ENCODE data around the gene YKT6.
A peak's percentile ranks its signal among the peaks of the same experiment; 100 is the strongest.

YKT6 gene

DNA sequence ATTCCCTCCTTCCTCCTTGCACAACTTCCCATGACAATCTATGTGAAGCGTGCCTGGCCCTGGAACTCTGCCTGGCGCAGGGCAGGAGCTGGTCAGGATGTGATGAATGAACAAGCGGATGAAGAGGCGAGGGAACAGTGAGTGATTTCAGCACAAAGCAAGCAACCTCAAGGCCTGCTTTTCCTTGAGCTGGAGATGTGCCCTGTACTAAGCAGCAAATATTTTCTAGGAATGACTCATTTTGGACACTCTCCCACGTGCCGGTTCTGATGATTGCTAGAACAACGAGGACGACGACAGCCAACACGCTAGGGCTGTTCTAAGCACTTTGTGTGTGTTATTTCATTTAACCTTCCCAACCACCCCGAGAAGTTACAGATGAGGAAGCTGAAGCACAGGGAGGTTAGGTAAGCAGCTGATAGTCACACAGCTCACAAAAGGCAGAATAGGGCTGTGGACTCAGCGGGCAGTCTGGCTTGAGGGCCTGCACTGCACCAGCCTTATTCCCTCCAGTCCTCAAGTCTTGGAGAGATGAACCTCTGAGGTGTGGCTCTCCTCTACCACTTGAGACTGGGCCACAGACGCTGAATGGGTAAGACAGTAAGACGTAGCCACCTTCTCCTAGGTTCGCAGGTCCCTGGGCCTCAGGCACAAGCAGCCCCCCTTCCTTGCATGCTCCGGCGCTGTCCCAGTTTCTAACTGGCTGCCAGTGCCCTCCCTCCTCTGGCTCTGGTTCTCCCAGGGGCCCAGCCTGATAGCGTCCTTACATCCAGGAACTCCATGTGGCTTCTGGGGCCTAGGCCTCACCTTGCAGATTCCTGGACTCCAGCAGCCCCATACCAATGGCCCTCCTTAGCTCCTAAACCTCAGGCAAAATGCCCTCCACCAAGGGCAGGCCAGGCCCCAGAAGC lies 59.0 kb downstream of the YKT6 start:
- no peak for DNase-seq (ENCODE audit: low spot score)

DNA sequence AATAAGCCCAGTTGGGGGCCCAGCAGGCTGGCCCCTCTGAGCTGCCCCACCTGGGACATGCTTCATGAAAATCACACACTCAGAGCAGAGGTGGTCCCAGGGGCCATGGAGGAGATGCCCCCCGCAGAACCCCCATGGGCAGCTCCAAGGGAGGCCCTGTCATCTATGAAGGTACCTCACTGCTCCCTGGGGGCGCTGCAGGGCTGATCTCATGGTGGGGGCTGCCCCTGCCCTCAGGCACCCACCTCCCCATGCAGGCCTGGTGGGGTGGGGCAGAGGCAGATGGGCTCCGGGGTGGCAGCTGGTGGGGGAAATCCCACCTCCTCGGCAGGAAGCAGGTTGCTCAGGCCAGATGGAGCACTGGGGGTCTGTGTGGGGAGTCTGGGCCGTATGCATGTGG lies 60.5 kb downstream of the YKT6 start:
- DNase-seq (ENCODE audit: low spot score), result peak; percentile 72

DNA sequence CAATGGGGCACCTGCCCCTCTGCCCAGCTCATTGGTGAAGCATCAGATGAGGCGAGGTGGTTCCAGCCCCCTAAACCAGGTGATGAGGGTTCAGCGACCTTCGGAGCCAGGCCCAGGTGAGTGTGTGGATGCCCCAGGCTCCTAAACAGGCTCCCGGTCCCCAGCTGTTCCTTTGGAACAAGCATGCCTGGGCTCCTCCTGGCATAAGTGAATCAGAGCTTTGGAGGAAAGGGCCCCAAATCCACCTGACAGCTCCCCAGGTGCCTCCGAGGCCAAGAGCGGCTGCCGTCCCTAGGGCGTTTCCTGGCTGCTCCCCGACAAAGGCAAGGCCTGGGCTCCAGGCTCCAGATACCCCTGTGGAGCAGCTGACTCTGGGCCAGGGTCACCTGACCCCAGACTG lies 61.3 kb downstream of the YKT6 start:
- no peak for DNase-seq (ENCODE audit: low spot score)

DNA sequence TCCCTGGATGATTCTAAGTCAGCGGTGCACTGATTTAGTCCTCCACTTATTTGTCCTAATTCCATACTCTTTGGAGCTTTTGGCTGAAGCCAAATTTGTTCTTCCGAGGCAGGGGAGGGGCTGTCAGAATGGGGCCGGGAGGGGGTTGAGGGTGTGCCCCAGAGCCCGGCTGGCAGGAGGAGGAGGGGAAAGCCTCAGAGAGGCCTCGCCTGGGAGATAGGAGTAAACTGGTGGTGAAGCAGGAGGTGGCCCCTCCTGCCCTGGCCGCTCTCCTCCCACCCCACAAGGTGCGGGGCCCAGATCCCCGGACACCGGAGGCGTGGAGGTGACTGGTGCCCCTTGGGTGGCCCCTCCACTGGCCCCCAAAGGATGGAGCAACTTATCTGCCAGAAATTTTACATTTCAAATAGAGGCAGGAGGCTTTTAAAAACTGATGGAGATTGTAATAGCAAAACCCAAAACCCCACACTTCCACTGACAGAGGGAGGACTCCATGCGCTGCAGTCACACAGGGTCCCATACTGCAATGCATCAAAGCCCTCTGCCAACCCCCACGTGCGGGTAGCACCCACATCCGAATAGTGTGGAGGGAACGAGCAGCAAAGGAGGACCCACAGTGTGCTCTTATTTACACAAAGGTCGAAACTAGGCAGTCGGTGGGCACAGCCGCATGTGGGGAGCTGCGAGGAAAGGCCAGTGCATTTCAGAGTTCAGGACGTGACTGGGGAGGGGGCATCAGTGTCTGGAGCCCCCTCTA lies 62.7 kb downstream of the YKT6 start:
- DNase-seq (ENCODE audit: low spot score), result no peak
